HG02973 (cell line): ENCODE measurements around the gene GJC1.

ENCODE experiments used
- ATAC-seq: cut with Tn5 transposase; IDR thresholded peaks from one replicate; pipeline ENCODE4 v1.9.1; 2021; ENCODE audit warnings: moderate library complexity; ENCODE audit not compliant: unreplicated experiment

The GJC1 gene

GRCh38 chr17:44778656-44779210 lies 51.4 kb downstream of the GJC1 start:
- no peak for ATAC-seq

GRCh38 chr17:44777394-44778348 lies 52.4 kb downstream of the GJC1 start:
- ATAC-seq = no peak

- no peak for ATAC-seq
These were observed 53.3 kb downstream of the GJC1 start for GRCh38 chr17:44776628-44777393.

GRCh38 chr17:44775838-44776621 lies 54.1 kb downstream of the GJC1 start:
- no peak for ATAC-seq

- peak; percentile 78 for ATAC-seq
These were observed 54.8 kb downstream of the GJC1 start for GRCh38 chr17:44775136-44775837.

GRCh38 chr17:44774271-44775135 lies 55.6 kb downstream of the GJC1 start:
- ATAC-seq = peak; percentile 44

- no peak for ATAC-seq
These were observed 56.9 kb downstream of the GJC1 start for GRCh38 chr17:44773140-44773539.

- no peak for ATAC-seq
These were observed 57.6 kb downstream of the GJC1 start for GRCh38 chr17:44772308-44773045.

GRCh38 chr17:44770166-44770925 lies 59.7 kb downstream of the GJC1 start:
- ATAC-seq = no peak

GRCh38 chr17:44769647-44770084 lies 60.4 kb downstream of the GJC1 start:
- no peak for ATAC-seq

- no peak for ATAC-seq
These were observed 60.9 kb downstream of the GJC1 start for GRCh38 chr17:44769230-44769629.

- no peak for ATAC-seq
These were observed 61.5 kb downstream of the GJC1 start for GRCh38 chr17:44768505-44769142.

GRCh38 chr17:44767493-44767892 lies 62.6 kb downstream of the GJC1 start:
- no peak for ATAC-seq

- no peak for ATAC-seq
These were observed 63.6 kb downstream of the GJC1 start for GRCh38 chr17:44766409-44767038.

GRCh38 chr17:44765965-44766364 lies 64.1 kb downstream of the GJC1 start:
- no peak for ATAC-seq

- no peak for ATAC-seq
These were observed 66.9 kb downstream of the GJC1 start for GRCh38 chr17:44763170-44763569.
